Endothelial cell of umbilical vein (primary cell): ENCODE measurements around the gene RBMXL2.

ENCODE experiments used
- CTCF ChIP-seq, 2 donors: IDR thresholded peaks; 1 replicate in 1 of 2; 2 replicates in 1 of 2; pipeline ENCODE4 v1.5.1; 2011; ENCODE audit warnings: low read length in 2 of 2, mild to moderate bottlenecking in 2 of 2, moderate library complexity in 2 of 2, control low read depth in 1 of 2, inconsistent platforms in 1 of 2, low read depth in 1 of 2; ENCODE audit not compliant: insufficient read depth in 1 of 2; ENCODE audit errors: extremely low read depth in 1 of 2
- EZH2 ChIP-seq: IDR thresholded peaks from 2 replicates; pipeline ENCODE4 v1.6.1; 2012; ENCODE audit warnings: borderline replicate concordance, low read depth, mild to moderate bottlenecking, moderate library complexity, low read length, inconsistent platforms; ENCODE audit not compliant: severe bottlenecking
- FOS ChIP-seq: IDR thresholded peaks from 2 replicates; pipeline ENCODE4 v1.6.1; 2011; ENCODE audit warnings: mild to moderate bottlenecking, low read length, moderate library complexity, borderline replicate concordance; ENCODE audit not compliant: insufficient read depth
- GATA2 ChIP-seq: IDR thresholded peaks from 2 replicates; pipeline ENCODE4 v1.7.0; 2011; ENCODE audit warnings: low read depth, mild to moderate bottlenecking, moderate library complexity, mixed read lengths, low read length; ENCODE audit not compliant: insufficient read length, insufficient read depth
- JUN ChIP-seq: IDR thresholded peaks from 2 replicates; pipeline ENCODE4 v1.6.1; 2011; ENCODE audit warnings: borderline replicate concordance, low read depth; ENCODE audit not compliant: insufficient read length, insufficient read depth
- MAX ChIP-seq: IDR thresholded peaks from 2 replicates; pipeline ENCODE4 v1.6.1; 2011; ENCODE audit not compliant: insufficient read depth, insufficient read length
- POLR2A ChIP-seq: IDR thresholded peaks from 2 replicates; pipeline ENCODE4 v1.6.1; 2012; ENCODE audit warnings: low read depth, mild to moderate bottlenecking, control low read depth, low read length
- POLR2AphosphoS5 ChIP-seq: IDR thresholded peaks from 2 replicates; pipeline ENCODE4 v1.6.1; 2012; ENCODE audit warnings: low read depth, mild to moderate bottlenecking, control low read depth, low read length, moderate library complexity; ENCODE audit not compliant: insufficient read depth

- no peak for TF ChIP-seq CTCF (IDR thresholded peaks at IDR 0.05; ENCODE audit: extremely low read depth in 1 of 2, insufficient read depth in 1 of 2, low read depth in 1 of 2, low read length in 2 of 2)
- no peak for TF ChIP-seq POLR2A
- no peak for TF ChIP-seq EZH2
- TF ChIP-seq MAX = no peak
- no peak for TF ChIP-seq POLR2AphosphoS5
- TF ChIP-seq JUN = no peak
- no peak for TF ChIP-seq FOS
- no peak for TF ChIP-seq GATA2
Observed at GRCh38 chr11:7081441-7081840, 7.4 kb upstream of the RBMXL2 start.
